ENCODE data around the gene EMILIN3. TPM values are rescaled to one million over a fixed set of nuclear protein-coding genes. Genes with fewer than 3 reads are reported as not detected.

Gene EMILIN3
- total RNA-seq, 1 experiment from 2014 or later = 5.9 TPM

DNA sequence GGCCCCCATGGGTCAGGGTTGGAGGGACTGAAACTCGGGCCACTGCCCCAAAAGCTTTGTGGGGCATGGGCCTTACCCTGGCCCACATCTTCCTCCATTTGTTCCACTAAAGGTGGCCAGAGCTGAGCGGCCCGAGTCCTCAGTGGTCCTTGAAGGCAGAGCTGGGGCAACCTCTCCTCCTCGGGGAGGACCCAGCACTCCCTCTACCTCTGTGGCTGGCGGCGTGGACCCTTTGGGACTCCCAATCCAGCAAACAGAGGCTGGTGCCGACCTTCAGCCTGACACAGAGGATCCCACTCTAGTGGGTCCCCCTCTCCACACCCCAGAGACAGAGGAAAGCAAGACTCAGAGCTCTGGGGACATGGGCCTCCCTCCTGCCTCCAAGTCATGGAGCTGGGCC, 16.7 kb downstream of the EMILIN3 start:
- Mint-ChIP-seq H3K4me1 (peaks cover 5% of the 10 kb centered on the region in 2 experiments; a peak in 3 of 4 replicates), H3K27me3 (ENCODE audit: low read depth) (no peaks in the 10 kb centered on the region), H3K36me3 (ENCODE audit: insufficient read depth in 1 of 3, low read depth in 3 of 3) (no peaks in the 10 kb centered on the region; a peak in 1 of 7 replicates), H3K9me3 (no peaks in the 10 kb centered on the region; a peak in 1 of 5 replicates), H3K4me3 (no peak overlapping the region), H3K27ac (no peak overlapping the region)
- Histone ChIP-seq H3K27ac (ENCODE audit: insufficient read length, low read depth, low read length) (no peak overlapping the region), H3K27me3 (ENCODE audit: insufficient read depth, low read length) (no peaks in the 10 kb centered on the region), H3T11ph (ENCODE audit: low read length) (no peak overlapping the region), H2AK5ac (ENCODE audit: insufficient read length, low read length) (no peak overlapping the region), H4K8ac (replicated peaks; ENCODE audit: insufficient read length, low read depth, low read length) (no peak overlapping the region), H4K5ac (ENCODE audit: insufficient read length, low read depth, low read length) (no peak overlapping the region), H2BK5ac (ENCODE audit: insufficient read length, low read length) (no peak overlapping the region), H3K56ac (ENCODE audit: insufficient read length, low read depth, low read length) (no peak overlapping the region), H2BK12ac (ENCODE audit: insufficient read length, low read depth, low read length) (no peak overlapping the region), H3K23me2 (ENCODE audit: insufficient read length, low read depth, low read length, poor library complexity, severe bottlenecking) (no peaks in the 10 kb centered on the region), H3K14ac (ENCODE audit: insufficient read depth, low read length) (no peak overlapping the region), H3K23ac (ENCODE audit: insufficient read length, low read depth, low read length) (no peak overlapping the region), H4K91ac (ENCODE audit: insufficient read length, low read depth, low read length) (no peak overlapping the region), H4K20me1 (ENCODE audit: control insufficient read depth, insufficient read depth, insufficient read length) (no peaks in the 10 kb centered on the region), H3K4me1 (ENCODE audit: insufficient read depth, low read length) (no peaks in the 10 kb centered on the region), H2AFZ (ENCODE audit: low read length) (no peak overlapping the region), H3K4me2 (ENCODE audit: insufficient read depth, insufficient read length, low read length) (no peak overlapping the region), H3K79me1 (ENCODE audit: insufficient read depth, low read depth, low read length, poor library complexity, severe bottlenecking) (no peaks in the 10 kb centered on the region), H3K4ac (ENCODE audit: low read depth, low read length) (no peak overlapping the region), H3K9me3 (ENCODE audit: control insufficient read depth, low read depth, low read length) (no peaks in the 10 kb centered on the region), H2BK120ac (ENCODE audit: low read depth, low read length, poor library complexity, severe bottlenecking) (no peak overlapping the region), H3K9ac (ENCODE audit: extremely low read depth, insufficient read length, low read length) (no peak overlapping the region), H2BK15ac (ENCODE audit: low read depth, low read length) (no peak overlapping the region), H3K79me2 (ENCODE audit: insufficient read depth, low read length) (no peaks in the 10 kb centered on the region), H2BK20ac (ENCODE audit: low read depth, low read length, poor library complexity, severe bottlenecking) (no peak overlapping the region), H3K18ac (ENCODE audit: insufficient read length, low read depth, low read length) (no peak overlapping the region)
- no CpG with 5 or more reads among the region's 7 CpGs for WGBS (ENCODE audit: extremely low coverage, insufficient read length, low lambda C conversion rate)
- TF ChIP-seq, protein P1, sequence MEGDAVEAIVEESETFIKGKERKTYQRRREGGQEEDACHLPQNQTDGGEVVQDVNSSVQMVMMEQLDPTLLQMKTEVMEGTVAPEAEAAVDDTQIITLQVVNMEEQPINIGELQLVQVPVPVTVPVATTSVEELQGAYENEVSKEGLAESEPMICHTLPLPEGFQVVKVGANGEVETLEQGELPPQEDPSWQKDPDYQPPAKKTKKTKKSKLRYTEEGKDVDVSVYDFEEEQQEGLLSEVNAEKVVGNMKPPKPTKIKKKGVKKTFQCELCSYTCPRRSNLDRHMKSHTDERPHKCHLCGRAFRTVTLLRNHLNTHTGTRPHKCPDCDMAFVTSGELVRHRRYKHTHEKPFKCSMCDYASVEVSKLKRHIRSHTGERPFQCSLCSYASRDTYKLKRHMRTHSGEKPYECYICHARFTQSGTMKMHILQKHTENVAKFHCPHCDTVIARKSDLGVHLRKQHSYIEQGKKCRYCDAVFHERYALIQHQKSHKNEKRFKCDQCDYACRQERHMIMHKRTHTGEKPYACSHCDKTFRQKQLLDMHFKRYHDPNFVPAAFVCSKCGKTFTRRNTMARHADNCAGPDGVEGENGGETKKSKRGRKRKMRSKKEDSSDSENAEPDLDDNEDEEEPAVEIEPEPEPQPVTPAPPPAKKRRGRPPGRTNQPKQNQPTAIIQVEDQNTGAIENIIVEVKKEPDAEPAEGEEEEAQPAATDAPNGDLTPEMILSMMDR (conservative IDR thresholded peaks at IDR 0.05) = no peak
- no peak for DNase-seq
